Prostate gland (tissue), 2 donors: ENCODE results near the gene ABO. TPM values are rescaled to one million over a fixed set of nuclear protein-coding genes. Genes with fewer than 3 reads are reported as not detected.
"Not testable (repeated sequence)": the region's sequence is repeated elsewhere in the genome, so short reads cannot be mapped to it uniquely, and the experiment has no call there.

ENCODE experiments used
- DNase-seq: peaks from one replicate; pipeline ENCODE4 v3.0.0-alpha.2; 2019; ENCODE audit warnings: low spot score
- H3K27ac ChIP-seq, 2 donors: fragments of 200-600 bp; sonication (generic); 2 replicates each; pipeline ENCODE4 v1.5.1; 2017 to 2019
- H3K27me3 ChIP-seq: fragments of 200-600 bp; sonication (generic); replicated peaks from 2 replicates; pipeline ENCODE4 v1.5.1; 2019; ENCODE audit not compliant: insufficient read depth
- H3K36me3 ChIP-seq, 2 donors: fragments of 200-600 bp; sonication (generic); 1 replicate in 1 of 2; 2 replicates in 1 of 2; pipeline versions ENCODE4 v1.5.1 to v1.8.1; 2017 to 2019
- H3K4me1 ChIP-seq: fragments of 200-600 bp; sonication (generic); replicated peaks from 2 replicates; pipeline ENCODE4 v1.5.1; 2019
- H3K4me3 ChIP-seq, 2 donors: fragments of 200-600 bp; sonication (generic); 2 replicates each; pipeline ENCODE4 v1.5.1; 2017 to 2019
- H3K9me3 ChIP-seq: fragments of 200-600 bp; sonication (generic); 2 replicates; pipeline ENCODE4 v1.5.1; 2017
- POLR2A ChIP-seq: fragments of 450-650 bp; IDR thresholded peaks from one replicate; pipeline ENCODE4 v1.6.1; 2016; ENCODE audit warnings: antibody characterized with exemption, mild to moderate bottlenecking
- POLR2AphosphoS5 ChIP-seq: sonication (generic); formaldehyde crosslinking; IDR thresholded peaks from one replicate; pipeline ENCODE4 v1.6.1; 2017; ENCODE audit warnings: antibody characterized with exemption
- WGBS: methylation state at CpG from one replicate; pipeline ENCODE4 v1.1.5; 2018; 5-methylcytosine and 5-hydroxymethylcytosine counted together
- intact Hi-C: fragments of 100-400 bp; cut with DNase I; formaldehyde crosslinking; loops from one replicate; pipeline ENCODE4 v1.14.2; 2022
- total RNA-seq, 2 donors: library from RNA; depleted of rRNA; stranded (reverse); fragments of >200 nt; gene quantifications; one replicate each; pipeline ENCODE4 v1.1.0, GENCODE V29; 2016
- TF ChIP-seq, protein P1 (sequence below), 4 experiments: fragments of 200-600 bp in 2 of 4; fragments of 450-650 bp in 2 of 4; sonication (generic) in 2 of 4; IDR thresholded peaks; 1 replicate in 3 of 4; 2 replicates in 1 of 4; pipeline ENCODE4 v1.5.1; 2016 to 2019; ENCODE audit warnings: antibody characterized with exemption in 4 of 4, mild to moderate bottlenecking in 2 of 4, moderate library complexity in 2 of 4

The ABO gene
- total RNA-seq, 2 donors from 2014 or later = 3.5 to 14.8 TPM

DNA sequence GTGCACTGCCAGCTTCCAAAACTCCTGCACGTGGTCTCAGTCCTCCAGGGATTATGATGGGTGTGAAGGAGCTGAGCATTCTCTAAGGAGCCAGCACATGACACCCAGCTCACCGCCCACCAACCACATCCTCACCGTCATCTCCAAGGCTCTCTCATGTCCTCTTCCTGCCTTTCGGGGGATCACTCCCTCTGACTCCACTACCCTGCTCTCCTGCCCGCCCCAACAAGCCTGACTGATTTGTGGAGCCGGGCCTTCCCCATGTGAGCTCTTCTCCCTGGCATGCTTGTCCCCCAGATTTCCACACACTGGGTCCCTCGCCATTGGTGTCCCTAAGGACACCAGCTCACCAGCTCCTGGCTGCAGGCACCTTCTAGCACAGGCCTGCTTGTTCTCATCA, 1.9 kb downstream of the ABO start:
- no peak for DNase-seq
- intact Hi-C loops = no loop called here
- H3K27me3 ChIP-seq = no peaks in the 10 kb centered on the region

DNA sequence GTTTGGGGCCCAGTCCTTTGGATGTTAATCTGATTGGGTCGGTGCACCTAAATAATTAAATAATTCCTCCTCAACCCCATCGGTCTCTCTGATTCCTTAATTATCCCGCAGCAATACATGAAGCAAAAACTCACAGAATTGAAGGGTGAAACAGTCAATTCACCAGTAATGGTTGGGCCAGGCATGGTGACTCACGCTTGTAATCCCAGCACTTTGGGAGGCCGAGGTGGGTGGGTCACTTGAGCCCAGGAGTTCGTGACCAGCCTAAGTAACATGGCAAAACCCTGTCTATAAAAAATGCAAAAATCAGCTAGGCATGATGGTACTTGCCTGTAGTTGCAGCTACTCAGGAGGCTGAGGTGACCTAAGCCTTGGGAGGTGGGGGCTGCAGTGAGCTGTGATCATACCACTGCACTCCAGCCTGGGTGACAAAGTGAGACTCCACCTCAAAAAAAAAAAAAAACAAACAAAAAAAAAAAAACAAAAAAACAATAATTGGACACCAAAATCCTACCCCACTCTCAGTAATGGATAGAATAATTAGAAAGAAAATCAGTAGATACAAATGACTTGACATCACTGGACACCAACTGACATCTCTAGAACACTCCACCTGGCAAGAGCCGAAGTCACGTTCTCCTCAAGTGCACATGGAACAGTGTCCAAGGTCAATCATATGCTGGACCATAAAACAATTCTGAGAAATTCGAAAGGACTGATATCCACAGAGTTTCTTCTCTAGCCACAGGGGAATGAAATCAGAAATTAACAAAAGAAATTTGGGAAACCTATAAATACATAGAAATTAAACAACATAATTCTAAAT, 5.3 kb downstream of the ABO start:
- H3K27me3 ChIP-seq = no peaks in the 10 kb centered on the region
- intact Hi-C loops = no loop called here
- H3K4me3 ChIP-seq = no peak overlapping the region
- TF ChIP-seq, protein P1, sequence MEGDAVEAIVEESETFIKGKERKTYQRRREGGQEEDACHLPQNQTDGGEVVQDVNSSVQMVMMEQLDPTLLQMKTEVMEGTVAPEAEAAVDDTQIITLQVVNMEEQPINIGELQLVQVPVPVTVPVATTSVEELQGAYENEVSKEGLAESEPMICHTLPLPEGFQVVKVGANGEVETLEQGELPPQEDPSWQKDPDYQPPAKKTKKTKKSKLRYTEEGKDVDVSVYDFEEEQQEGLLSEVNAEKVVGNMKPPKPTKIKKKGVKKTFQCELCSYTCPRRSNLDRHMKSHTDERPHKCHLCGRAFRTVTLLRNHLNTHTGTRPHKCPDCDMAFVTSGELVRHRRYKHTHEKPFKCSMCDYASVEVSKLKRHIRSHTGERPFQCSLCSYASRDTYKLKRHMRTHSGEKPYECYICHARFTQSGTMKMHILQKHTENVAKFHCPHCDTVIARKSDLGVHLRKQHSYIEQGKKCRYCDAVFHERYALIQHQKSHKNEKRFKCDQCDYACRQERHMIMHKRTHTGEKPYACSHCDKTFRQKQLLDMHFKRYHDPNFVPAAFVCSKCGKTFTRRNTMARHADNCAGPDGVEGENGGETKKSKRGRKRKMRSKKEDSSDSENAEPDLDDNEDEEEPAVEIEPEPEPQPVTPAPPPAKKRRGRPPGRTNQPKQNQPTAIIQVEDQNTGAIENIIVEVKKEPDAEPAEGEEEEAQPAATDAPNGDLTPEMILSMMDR (IDR thresholded peaks at IDR 0.05) = no peak
- TF ChIP-seq POLR2AphosphoS5 (no peak), POLR2A (no peak)
- no peaks in the 10 kb centered on the region for H3K9me3 ChIP-seq
- no peak overlapping the region for H3K27ac ChIP-seq
- H3K4me1 ChIP-seq = no peaks in the 10 kb centered on the region
- WGBS = 79% methylated on average over 9 of the region's 9 CpGs
- DNase-seq = no peak
- no peaks in the 10 kb centered on the region for H3K36me3 ChIP-seq

More for the DNA sequence above, 1.9 kb downstream of the ABO start:
- 72% methylated on average over 7 of the region's 7 CpGs for WGBS
- Histone ChIP-seq H3K27ac (peak overlapping the region in 1 of 2 donors; percentile 89), H3K4me1 (no peaks in the 10 kb centered on the region), H3K9me3 (no peaks in the 10 kb centered on the region), H3K36me3 (no peaks in the 10 kb centered on the region), H3K4me3 (no peak overlapping the region)
- TF ChIP-seq, protein P1 (IDR thresholded peaks at IDR 0.05) = no peak
- TF ChIP-seq POLR2A (no peak), POLR2AphosphoS5 (no peak)

DNA sequence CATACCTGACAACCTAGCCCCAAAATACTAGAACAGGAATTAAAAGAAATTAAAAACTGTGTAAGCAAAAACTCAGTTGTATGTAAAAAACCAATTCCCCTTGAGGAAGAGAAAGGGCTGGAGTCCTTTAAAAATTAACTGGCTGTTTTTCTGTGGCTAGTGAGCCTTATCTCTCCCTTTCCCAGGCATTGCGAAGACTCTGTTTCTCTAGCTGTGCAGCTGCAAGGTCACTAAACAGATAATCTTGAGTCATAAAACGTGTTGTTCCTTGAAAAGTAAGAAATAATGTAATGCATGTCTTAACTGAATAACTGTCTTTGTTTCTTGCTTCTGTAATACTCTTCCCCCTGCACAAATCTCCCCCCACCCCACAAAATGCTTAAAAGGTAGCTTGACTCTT, 5.9 kb downstream of the ABO start:
- H3K27me3 ChIP-seq, H3K4me3 ChIP-seq, intact Hi-C loops, H3K9me3 ChIP-seq, DNase-seq, H3K27ac ChIP-seq, H3K36me3 ChIP-seq, H3K4me1 ChIP-seq: not testable (repeated sequence)
- 67% methylated on average over 2 of the region's 2 CpGs for WGBS

DNA sequence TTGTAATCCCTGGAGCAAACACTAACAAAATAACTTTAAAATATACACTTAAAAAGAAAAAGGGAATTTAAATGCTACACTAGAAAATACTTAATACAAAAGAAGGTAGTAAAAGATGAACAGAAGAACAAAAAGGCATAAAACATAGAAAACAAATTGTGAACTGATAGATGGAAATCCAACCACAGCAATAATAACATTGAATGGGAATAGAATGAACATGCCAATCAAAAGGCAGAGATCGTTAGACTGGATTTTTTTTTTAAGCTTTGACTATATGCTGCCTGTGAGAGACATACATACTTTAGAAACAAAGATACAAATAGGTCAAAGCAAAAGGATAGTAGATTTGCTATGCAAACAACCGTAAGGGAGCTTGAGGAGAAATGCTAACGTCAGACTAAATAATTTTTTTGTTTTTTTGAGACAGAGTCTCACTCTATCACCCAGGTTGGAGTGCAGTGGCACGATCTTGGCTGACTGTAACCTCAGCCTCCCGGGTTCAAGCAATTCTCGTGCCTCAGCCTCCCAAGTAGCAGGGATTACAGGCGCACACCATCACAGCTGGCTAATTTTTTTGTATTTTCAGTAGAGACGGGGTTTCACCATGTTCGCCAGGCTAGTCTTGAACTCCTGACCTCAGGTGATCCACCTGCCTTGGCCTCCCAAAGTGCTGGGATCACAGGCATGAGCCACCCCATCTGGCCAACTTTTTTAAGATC, 6.5 kb downstream of the ABO start:
- Histone ChIP-seq H3K9me3 (no peaks in the 10 kb centered on the region), H3K4me1 (no peaks in the 10 kb centered on the region), H3K36me3 (no peaks in the 10 kb centered on the region), H3K4me3 (no peak overlapping the region), H3K27me3 (no peaks in the 10 kb centered on the region), H3K27ac (no peak overlapping the region)
- DNase-seq = no peak
- TF ChIP-seq POLR2A (no peak), POLR2AphosphoS5 (no peak)
- TF ChIP-seq, protein P1 (IDR thresholded peaks at IDR 0.05) = no peak
- intact Hi-C loops = no loop called here
- WGBS = 73% methylated on average over 9 of the region's 9 CpGs

DNA sequence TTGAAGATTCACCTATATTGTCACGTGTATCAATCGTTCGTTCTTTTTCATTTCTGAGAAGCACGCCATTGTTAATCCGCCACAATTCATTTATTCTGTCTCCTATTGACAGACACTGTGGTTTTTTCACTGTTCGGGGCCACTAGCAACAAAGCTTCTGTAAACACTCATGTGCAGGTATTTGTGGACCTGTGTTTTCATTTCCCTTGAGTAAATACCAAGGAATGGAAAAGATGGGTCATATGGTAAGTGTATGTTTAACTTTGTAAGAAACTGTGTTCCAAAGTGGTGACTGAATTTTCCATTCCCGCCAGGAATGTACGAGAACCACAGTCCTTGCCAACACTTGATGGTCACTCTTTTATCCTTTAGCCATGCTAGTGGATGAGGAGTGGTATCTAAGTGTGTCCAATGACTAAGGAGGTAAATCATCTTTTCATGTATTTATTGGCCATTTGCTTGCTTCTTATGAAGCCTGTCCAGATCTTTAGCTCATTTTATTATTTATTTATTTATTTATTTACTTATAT, 10.7 kb downstream of the ABO start:
- no peak for DNase-seq
- no peaks in the 10 kb centered on the region for H3K9me3 ChIP-seq
- intact Hi-C loops = no loop called here
- TF ChIP-seq POLR2AphosphoS5 = peak; percentile 82
- no peak for TF ChIP-seq POLR2A
- TF ChIP-seq, protein P1 (IDR thresholded peaks at IDR 0.05) = no peak
- H3K27me3 ChIP-seq = no peaks in the 10 kb centered on the region
- WGBS = 81% methylated on average over 8 of the region's 8 CpGs
- peak overlapping the region in 1 of 2 donors; percentile 57 for H3K27ac ChIP-seq
- no peak overlapping the region for H3K4me3 ChIP-seq
- H3K36me3 ChIP-seq = no peaks in the 10 kb centered on the region
- H3K4me1 ChIP-seq = no peaks in the 10 kb centered on the region
